ENCODE results near the gene RAD9A.

The RAD9A gene

GRCh38 chr11:67357831-67358670, 33.7 kb upstream of the RAD9A start:
- DNase-seq, result no peak

DNA sequence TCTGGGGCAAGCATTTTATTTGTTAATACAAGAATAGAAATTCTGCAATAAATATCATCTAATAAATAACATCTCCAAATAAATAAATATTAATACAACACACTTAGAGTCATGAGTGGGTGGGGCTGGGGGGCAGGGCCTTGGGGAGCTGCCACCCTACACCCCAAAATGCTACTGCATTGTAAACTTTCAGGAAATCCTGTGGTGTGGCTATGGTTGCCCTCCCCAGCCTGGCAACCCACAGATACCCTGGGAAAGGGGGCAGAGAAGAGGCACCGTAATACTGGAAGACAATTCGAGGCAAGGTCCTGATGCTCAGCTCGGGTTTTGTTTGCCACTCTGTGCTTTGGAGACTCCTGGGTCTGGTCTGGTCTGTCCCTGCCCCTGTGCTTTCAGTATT, 27.6 kb upstream of the RAD9A start:
- no peak for DNase-seq

- DNase-seq, result no peak
Measured at GRCh38 chr11:67364783-67365722, 26.7 kb upstream of the RAD9A start.

DNA sequence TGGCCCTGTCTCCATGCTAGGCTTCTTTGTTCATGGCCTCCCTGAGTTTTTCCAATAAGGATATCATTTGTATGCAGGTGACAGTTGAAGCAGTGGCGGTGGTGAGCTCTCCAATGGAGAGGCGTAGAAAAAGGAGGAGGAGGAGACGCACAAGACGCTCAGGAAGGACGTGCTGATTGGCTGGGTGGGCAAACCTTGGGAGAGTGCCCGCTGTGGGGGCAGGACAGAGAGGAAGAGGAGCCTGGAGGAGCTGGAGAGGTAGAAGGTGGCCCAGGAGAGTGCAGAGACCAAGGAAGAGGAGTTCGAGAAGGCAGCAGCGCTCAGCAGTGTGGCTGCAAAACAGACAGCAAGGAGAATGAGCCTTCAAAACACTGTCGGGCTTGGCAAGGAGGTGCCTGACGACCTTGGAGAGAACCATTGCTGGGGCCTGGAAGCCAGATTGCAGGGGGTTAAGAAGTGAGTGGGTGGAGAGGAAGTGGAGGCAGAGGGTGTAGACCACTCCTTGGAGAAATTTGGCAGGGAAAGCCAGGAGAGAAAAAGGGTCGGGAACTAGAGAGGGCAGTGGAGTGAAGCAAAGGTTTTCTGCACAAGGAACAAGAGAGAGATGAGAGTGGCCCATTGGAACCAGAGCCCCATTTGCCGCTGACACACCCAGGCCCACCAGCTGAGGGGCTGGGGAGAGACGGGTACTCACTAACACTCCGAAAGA, 25.9 kb upstream of the RAD9A start:
- DNase-seq, result no peak

DNA sequence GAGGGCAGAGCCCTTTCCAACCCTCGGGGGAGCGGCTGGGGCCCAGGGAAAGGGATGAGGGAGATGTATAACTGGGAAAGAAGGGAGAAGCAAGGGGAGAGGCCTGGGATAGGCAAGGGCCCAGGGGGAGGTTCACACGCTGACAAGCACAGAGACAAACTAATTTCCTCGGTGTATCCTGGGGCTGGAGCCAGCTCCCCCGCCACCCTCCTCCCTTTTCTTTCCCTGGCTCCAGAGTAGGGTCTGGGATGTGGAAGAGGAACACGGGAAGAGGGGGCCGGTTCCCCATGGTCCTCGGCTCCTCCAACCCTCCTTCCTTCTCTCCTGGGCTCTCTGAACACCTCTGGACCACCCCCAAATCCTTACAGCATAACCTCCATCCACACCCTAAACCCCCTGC, 25.2 kb upstream of the RAD9A start:
- no peak for DNase-seq

GRCh38 chr11:67366961-67367760, 24.6 kb upstream of the RAD9A start:
- DNase-seq, result no peak

- no peak for DNase-seq
Measured at GRCh38 chr11:67367761-67368227, 24.0 kb upstream of the RAD9A start.

DNA sequence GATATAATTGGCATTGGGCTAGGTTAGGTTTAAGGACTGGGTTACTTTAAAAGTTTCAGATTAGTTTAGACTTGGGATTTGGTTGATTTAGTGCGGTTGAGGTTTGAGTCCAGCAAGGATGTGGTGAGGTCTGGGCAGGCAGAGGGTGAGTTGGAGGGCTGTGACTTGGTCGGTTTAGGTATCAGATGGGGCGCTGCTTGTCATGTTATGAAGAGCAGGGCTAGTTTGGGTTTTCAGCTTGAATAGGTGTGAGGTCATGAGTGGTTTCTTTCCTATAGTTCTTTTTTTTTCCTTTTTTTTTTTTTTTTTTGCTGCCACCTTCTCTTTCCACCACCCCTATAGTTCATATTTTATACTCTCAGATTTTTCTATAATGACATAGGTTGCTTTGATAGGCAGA, 23.2 kb upstream of the RAD9A start:
- DNase-seq, result no peak

DNA sequence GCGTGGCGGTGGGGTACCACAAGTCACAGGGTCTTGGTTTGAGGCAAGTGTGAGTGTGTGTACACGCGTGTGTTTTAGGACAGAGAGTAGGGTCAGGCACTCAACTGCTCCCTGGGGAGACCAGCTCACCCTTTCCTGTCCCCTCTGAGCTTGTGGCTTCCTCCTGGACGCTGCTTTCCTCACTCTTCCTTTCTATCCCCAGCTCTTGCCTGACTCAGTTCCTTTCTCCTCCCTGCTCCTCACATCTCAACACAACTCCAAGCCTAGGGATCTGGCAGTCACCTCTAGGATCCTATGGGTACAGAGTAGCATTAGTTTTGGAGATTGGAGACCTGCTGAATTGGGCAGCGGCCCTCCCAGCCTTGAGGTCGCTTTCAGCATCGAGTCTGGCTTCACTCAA, 22.5 kb upstream of the RAD9A start:
- DNase-seq, result no peak

DNA sequence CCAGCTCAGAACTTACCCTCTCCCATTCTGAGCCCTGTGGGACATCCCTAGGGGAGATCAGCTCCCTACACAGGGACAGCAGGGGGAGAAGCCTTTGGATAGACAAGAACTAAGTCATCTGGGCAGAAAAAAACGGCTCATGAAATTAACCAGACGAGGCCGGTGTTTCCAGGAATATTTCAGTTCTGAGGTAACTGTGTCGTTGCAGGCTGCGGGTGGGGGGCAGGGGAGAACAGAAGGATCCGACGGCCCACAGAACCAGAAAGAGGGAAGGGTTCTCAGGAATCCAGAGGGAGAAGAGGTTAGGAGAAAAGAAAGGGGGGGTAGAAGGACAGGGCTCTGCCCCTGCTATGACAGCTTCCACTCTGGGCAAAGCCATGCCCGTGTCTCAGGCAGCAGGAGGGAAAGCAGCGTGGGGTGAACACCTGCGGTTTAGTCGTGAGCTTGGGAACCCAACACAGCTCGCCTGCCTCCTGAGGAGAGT, 21.9 kb upstream of the RAD9A start:
- no peak for DNase-seq

DNA sequence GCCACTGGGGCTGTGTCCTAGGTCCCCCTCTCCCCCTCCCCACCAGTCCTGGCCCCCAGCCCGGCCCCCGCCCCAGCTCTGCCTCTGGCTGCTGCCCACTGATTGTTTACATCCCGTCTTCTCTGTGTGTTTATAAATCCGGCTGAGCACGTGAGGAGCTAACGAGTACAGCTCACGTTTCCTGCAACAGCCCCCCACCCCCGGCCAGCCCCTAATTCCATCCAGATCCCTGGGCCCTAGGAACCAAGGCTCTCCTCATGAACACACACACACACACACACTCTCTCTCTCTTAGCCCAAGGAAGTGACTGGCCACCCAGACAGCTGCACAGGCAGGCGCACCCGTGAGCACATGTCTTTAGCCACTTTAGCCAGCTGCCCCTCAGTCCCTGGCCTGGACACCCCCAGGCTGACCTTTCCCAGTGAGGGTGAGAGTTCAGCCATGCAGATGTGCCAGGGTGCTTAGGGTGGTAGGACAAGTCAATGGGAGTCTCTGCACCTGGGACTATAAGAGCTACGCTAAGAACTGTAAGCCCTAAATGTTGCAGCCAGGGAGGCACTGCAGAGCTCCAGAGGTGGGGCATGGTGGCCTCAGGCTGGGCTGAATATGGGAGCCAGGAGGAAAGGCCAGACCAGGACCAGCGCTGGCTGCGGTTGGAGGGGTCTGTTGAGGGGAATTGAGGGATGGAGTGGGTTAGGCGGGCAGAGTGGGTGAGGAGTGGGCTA, 21.3 kb upstream of the RAD9A start:
- no peak for DNase-seq

DNA sequence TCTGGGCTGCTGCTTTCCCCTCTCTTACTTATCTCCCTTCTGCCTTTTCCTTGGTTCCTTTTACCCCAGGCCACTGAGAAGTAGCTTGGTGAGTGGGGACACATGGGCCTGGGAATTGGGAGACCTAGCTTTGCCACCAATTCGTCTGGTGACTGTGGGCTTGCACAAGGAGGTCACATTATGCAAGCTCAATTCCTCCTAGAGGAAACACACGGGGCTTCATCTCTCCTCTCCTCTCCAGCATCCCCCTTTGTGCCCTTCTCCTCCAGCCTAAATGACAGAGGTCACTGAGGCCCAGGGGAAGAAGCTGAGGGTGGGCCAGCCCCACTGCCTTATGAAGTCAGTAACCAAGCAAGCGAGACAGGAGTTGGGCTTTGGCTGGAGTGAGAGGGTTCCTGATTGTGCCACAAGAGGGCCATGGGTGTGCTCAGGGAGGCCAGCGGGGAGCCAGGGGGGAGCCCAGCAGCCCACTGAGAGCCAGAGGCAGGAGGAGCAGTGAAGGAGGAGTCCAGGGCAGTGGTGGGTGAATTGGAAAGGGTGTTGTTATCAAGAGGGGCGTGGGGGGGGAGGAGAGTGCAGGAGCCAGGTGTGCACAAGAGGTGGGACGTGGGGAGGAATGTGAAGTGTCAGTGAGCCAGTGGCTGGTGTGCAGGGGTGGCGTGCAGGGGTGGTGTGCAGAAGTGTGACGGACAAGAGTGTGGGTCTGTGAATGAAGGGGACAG, 20.4 kb upstream of the RAD9A start:
- DNase-seq, result no peak

GRCh38 chr11:67371911-67372320, 19.9 kb upstream of the RAD9A start:
- no peak for DNase-seq

DNA sequence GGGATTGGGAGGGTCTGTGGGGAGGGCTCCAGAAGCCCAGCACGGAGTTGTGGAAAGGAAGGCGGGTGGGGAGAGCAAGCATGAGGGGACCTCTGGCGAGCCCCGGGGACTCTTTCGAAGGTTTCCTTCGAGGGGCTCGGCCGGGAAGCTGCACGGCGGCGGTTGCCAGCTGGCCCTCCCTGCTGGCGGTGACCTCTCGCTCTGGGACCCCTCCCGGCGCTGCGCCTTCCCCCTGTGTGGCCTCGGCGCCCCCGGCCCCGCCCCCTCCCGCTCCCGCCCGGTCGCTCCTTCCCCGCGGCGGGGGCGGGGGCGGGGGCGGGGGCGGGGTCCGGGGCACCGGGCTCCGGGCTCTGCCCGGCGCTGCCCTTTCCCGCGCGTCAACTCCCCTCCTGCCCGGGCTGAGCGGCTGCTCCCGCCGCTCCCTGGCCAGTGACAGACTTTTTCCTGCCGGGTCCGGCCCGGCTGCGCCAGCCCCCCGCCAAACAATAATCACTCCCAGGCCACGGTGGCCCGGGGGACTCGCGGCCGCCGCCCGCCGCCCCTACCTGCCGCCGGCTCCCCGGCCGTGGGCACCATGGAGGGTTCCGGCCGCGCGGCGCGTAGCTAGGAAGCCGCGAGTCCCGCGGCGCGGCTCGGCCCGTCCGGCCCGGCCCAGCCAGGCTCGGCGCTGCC, 19.3 kb upstream of the RAD9A start:
- no peak for DNase-seq

- no peak for DNase-seq
Measured at GRCh38 chr11:67372993-67373647, 18.7 kb upstream of the RAD9A start, which contains the start of gene CLCF1. Gene CLCF1, minus strand, starts transcription at chr11:67373598. Its CDS starts 59 bp downstream, at chr11:67373539.

DNA sequence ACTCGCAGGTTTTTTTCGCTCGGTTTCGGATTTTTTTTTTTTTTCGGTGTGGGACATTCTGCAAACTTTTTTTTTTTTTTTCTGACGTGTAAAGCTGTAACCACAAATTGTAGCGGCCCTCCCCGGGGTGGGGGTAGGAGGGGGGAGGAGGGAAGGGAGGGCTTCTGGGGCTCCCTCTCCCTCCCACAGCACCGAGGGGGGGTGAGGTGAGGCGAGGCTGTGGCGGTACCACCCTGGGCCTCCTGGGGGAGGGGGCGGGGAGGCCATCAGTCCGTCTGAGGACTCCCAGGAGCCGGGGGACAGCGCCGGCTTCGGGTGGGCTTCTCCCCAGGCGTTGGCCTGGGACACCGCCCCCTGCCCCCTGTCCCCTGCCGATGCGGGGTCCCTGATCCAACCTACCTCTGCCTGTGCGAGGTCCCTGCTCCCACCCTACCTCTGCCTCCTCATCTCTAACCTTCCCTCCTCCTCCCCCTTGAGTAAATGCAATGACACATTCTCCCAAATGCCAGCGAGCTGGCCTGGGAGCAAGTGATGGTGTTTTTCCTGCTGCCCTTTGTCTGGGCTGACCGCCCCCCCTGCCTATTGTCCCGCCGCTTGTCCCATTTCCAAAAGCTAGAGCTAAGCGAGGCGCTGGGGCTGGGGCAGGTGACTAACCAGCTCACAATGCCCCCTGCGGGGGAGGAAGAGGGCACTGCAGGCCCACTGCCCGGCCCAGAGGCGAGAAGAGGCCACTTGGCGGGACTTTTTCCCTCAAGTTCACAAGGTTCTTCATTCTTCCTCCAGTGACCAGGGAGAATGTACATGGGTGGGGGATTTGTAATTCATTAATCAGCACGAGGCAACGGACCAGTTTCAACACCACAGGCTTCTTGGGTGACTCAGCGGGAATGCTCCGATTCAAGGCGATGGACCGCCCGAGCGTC, 17.9 kb upstream of the RAD9A start:
- DNase-seq, result peak; percentile 84

DNA sequence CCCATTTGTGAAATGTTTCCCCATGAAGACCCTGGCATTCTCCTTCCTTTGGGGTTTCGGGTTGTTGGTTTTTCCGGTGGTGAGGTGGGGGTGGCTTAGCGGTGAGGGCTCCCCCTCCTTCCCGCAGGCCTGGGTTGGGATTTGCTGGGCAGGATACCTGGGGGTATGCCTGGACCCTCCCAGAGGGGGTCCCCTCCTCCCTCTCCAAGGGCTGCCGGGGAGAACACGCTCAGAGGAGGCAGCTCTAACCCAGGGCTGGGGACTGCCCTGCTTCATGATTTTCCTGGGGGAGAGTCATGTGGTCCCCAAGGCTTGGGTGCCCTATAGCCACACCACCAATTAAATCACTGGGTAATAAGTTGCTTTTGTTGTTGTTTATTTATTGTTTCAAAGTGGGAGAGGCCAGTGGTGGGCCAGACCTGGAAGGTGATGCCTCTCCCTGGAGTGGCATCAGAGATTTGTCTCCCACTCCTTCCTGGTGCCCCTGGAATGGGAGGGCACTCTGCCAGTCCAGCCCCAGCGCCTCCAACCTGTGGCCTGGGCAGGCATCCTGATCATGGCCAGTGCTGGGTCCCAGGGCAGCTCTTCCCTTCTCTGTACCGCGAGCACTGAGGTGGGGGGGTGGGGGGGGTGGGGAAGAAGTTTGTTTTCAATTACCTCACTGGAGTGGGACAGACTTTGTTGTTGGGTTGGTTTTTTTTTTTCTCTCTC, 17.1 kb upstream of the RAD9A start:
- no peak for DNase-seq

Data from central memory CD4-positive, alpha-beta T cell (primary cell).